CD14-positive monocyte (primary cell): ENCODE results near the gene TBCD. TPM values are rescaled to one million over a fixed set of nuclear protein-coding genes. Genes with fewer than 3 reads are reported as not detected.
"Not testable (repeated sequence)": the region's sequence is repeated elsewhere in the genome, so short reads cannot be mapped to it uniquely, and the experiment has no call there.

Experiments used
- DNase-seq, 3 donors: peaks; one replicate each; pipeline ENCODE4 v3.0.0-alpha.2; 2011 to 2022
- H2AFZ ChIP-seq: 2 replicates; pipeline ENCODE4 v1.6.0; 2012; ENCODE audit warnings: mild to moderate bottlenecking, low read depth, low read length, inconsistent platforms; ENCODE audit not compliant: insufficient read depth, poor library complexity, severe bottlenecking
- H3K27ac ChIP-seq, 2 donors: 1 replicate in 1 of 2; 2 replicates in 1 of 2; pipeline ENCODE4 v1.5.1; 2012 to 2013; ENCODE audit warnings: low read length in 2 of 2, control low read depth in 1 of 2, inconsistent platforms in 1 of 2, low read depth in 1 of 2, mild to moderate bottlenecking in 1 of 2
- H3K27me3 ChIP-seq, 2 donors: one replicate each; pipeline versions ENCODE4 v1.6.0 to v1.6.1; 2011 to 2013; ENCODE audit warnings: low read length in 2 of 2; ENCODE audit not compliant: control insufficient read depth in 2 of 2, insufficient read depth in 2 of 2
- H3K36me3 ChIP-seq, 2 donors: replicated peaks in 1 of 2; 1 replicate in 1 of 2; 2 replicates in 1 of 2; pipeline versions ENCODE4 v1.5.1 to v1.6.1; 2012 to 2013; ENCODE audit warnings: low read length in 2 of 2, control low read depth in 1 of 2, inconsistent platforms in 1 of 2, mild to moderate bottlenecking in 1 of 2; ENCODE audit not compliant: insufficient read depth in 2 of 2, control insufficient read depth in 1 of 2
- H3K4me1 ChIP-seq, 2 donors: 1 replicate in 1 of 2; 2 replicates in 1 of 2; pipeline versions ENCODE4 v1.5.1 to v1.6.1; 2012 to 2013; ENCODE audit warnings: low read length in 2 of 2, control low read depth in 1 of 2, inconsistent platforms in 1 of 2, mild to moderate bottlenecking in 1 of 2, moderate library complexity in 1 of 2; ENCODE audit not compliant: insufficient read depth in 2 of 2, control insufficient read depth in 1 of 2
- H3K4me2 ChIP-seq: replicated peaks from 2 replicates; pipeline ENCODE3; 2012; ENCODE audit warnings: low read length, moderate library complexity, mild to moderate bottlenecking; ENCODE audit not compliant: poor library complexity, severe bottlenecking; ENCODE audit errors: extremely low read depth
- H3K4me3 ChIP-seq, 3 experiments: fragments of 200-600 bp in 1 of 3; sonication (generic) in 1 of 3; replicated peaks in 1 of 3; 1 replicate in 2 of 3; 2 replicates in 1 of 3; pipeline ENCODE4 v1.5.1; 2011 to 2013; ENCODE audit warnings: low read length in 3 of 3, mild to moderate bottlenecking in 3 of 3, control low read depth in 2 of 3, low read depth in 2 of 3, inconsistent platforms in 1 of 3, moderate library complexity in 1 of 3
- H3K79me2 ChIP-seq: 2 replicates; pipeline ENCODE4 v1.6.0; 2012; ENCODE audit warnings: mild to moderate bottlenecking, control low read depth, inconsistent platforms, low read length, moderate library complexity; ENCODE audit not compliant: insufficient read depth
- H3K9ac ChIP-seq: 2 replicates; pipeline ENCODE4 v1.6.0; 2017; ENCODE audit warnings: low read length, mild to moderate bottlenecking; ENCODE audit not compliant: insufficient read depth, poor library complexity, severe bottlenecking
- H3K9me3 ChIP-seq, 2 donors: replicated peaks in 1 of 2; 1 replicate in 1 of 2; 2 replicates in 1 of 2; pipeline versions ENCODE4 v1.5.1 to v1.6.1; 2012 to 2013; ENCODE audit warnings: low read length in 2 of 2, control low read depth in 1 of 2; ENCODE audit not compliant: control insufficient read depth in 1 of 2, insufficient read depth in 1 of 2
- H4K20me1 ChIP-seq: 2 replicates; pipeline ENCODE4 v1.6.0; 2012; ENCODE audit warnings: mild to moderate bottlenecking, low read length, control low read depth, moderate library complexity; ENCODE audit not compliant: insufficient read depth
- H3K27ac Mint-ChIP-seq, 7 donors: one replicate each; pipeline ENCODE4 v1.8.0; 2020; ENCODE audit warnings: mild to moderate bottlenecking in 7 of 7, mixed read lengths in 7 of 7, moderate library complexity in 6 of 7, inconsistent platforms in 2 of 7
- H3K27me3 Mint-ChIP-seq, 3 donors: one replicate each; pipeline ENCODE4 v1.8.0; 2021 to 2022; ENCODE audit warnings: low read depth in 3 of 3, mild to moderate bottlenecking in 3 of 3, mixed read lengths in 3 of 3, moderate library complexity in 3 of 3, inconsistent platforms in 1 of 3
- H3K36me3 Mint-ChIP-seq, 2 donors: one replicate each; pipeline ENCODE4 v1.8.0; 2020; ENCODE audit warnings: mixed read lengths in 2 of 2, inconsistent platforms in 1 of 2, mild to moderate bottlenecking in 1 of 2
- H3K4me1 Mint-ChIP-seq: one replicate; pipeline ENCODE4 v1.8.0; 2020; ENCODE audit warnings: mild to moderate bottlenecking, mixed read lengths
- H3K4me3 Mint-ChIP-seq, 2 donors: one replicate each; pipeline ENCODE4 v1.8.0; 2020; ENCODE audit warnings: mild to moderate bottlenecking in 2 of 2, mixed read lengths in 2 of 2, moderate library complexity in 1 of 2
- H3K9me3 Mint-ChIP-seq, 7 donors: one replicate each; pipeline ENCODE4 v1.8.0; 2020 to 2022; ENCODE audit warnings: mixed read lengths in 7 of 7, mild to moderate bottlenecking in 6 of 7, moderate library complexity in 6 of 7, inconsistent platforms in 2 of 7
- WGBS: methylation state at CpG from one replicate; pipeline ENCODE4 v1.1.5; 2013; ENCODE audit warnings: missing lambda C conversion rate; ENCODE audit not compliant: insufficient coverage; 5-methylcytosine and 5-hydroxymethylcytosine counted together
- intact Hi-C, 2 donors: fragments of 100-400 bp; cut with micrococcal nuclease; formaldehyde crosslinking; loops; one replicate each; pipeline versions ENCODE4 v1.15.0 to v1.15.1; 2023
- polyA plus RNA-seq, 3 donors: library from polyadenylated mRNA; depleted of rRNA in 1 of 3; unstranded in 2 of 3; stranded (reverse) in 1 of 3; fragments of 300-500 nt in 2 of 3; fragments of >200 nt in 1 of 3; fragmentation: Illumina TruSeq in 2 of 3; gene quantifications; 1 replicate in 2 of 3; 2 replicates in 1 of 3; pipeline ENCODE4 v1.2.3, GENCODE V29; 2012 to 2021
- TF ChIP-seq, protein P1 (sequence below): fragments of 200-600 bp; IDR thresholded peaks from one replicate; pipeline ENCODE4 v1.8.0; 2022; ENCODE audit warnings: antibody characterized with exemption, mild to moderate bottlenecking

TBCD gene
- polyA plus RNA-seq, 3 donors: 54.7 to 74.0 (median 66.6) TPM

DNA sequence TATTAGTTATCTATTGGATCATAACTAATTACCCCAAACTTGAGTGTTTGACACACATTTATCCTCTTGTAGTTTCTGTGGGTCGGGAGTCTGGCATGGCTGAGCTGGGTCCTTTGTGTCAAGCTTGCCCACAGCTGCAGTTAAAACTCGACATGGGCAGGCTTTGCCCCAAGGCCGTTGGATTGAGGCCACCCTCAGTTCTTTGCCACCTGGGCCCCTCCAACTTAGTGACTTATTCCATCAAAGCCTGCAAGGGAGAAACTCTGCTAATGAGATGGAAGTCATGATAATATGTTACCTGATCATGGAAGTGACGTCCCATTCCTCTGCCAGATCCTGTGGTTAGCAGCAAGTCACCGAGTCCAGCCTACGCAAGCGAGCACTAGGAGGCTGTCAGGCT lies 17.2 kb downstream of the TBCD start:
- H3K4me1 Mint-ChIP-seq: peaks cover 3% of the 10 kb centered on the region
- peaks cover 20 to 55% of the 10 kb centered on the region in 2 donors for H3K36me3 ChIP-seq
- no peak overlapping the region for H2AFZ ChIP-seq
- WGBS: 100% methylated on average over 5 of the region's 7 CpGs
- H3K4me1 ChIP-seq: no peaks in the 10 kb centered on the region
- H3K36me3 Mint-ChIP-seq: peaks cover 53 to 80% of the 10 kb centered on the region in 2 donors
- peaks cover 0 to 3% (median 0%) of the 10 kb centered on the region in 3 donors for H3K27me3 Mint-ChIP-seq
- no peak overlapping the region for H3K4me3 Mint-ChIP-seq
- H3K27ac ChIP-seq: no peak overlapping the region
- intact Hi-C loops: no loop called here
- H3K27ac Mint-ChIP-seq: no peak overlapping the region
- no peak overlapping the region for H3K4me2 ChIP-seq
- H3K4me3 ChIP-seq: no peak overlapping the region
- no peak overlapping the region for H3K9ac ChIP-seq
- H3K79me2 ChIP-seq: no peaks in the 10 kb centered on the region
- H3K27me3 ChIP-seq: no peaks in the 10 kb centered on the region
- H4K20me1 ChIP-seq: no peaks in the 10 kb centered on the region
- no peaks in the 10 kb centered on the region for H3K9me3 ChIP-seq
- peaks cover 0 to 6% (median 0%) of the 10 kb centered on the region in 7 donors for H3K9me3 Mint-ChIP-seq
- TF ChIP-seq, protein P1, sequence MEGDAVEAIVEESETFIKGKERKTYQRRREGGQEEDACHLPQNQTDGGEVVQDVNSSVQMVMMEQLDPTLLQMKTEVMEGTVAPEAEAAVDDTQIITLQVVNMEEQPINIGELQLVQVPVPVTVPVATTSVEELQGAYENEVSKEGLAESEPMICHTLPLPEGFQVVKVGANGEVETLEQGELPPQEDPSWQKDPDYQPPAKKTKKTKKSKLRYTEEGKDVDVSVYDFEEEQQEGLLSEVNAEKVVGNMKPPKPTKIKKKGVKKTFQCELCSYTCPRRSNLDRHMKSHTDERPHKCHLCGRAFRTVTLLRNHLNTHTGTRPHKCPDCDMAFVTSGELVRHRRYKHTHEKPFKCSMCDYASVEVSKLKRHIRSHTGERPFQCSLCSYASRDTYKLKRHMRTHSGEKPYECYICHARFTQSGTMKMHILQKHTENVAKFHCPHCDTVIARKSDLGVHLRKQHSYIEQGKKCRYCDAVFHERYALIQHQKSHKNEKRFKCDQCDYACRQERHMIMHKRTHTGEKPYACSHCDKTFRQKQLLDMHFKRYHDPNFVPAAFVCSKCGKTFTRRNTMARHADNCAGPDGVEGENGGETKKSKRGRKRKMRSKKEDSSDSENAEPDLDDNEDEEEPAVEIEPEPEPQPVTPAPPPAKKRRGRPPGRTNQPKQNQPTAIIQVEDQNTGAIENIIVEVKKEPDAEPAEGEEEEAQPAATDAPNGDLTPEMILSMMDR: no peak
- DNase-seq: no peak

DNA sequence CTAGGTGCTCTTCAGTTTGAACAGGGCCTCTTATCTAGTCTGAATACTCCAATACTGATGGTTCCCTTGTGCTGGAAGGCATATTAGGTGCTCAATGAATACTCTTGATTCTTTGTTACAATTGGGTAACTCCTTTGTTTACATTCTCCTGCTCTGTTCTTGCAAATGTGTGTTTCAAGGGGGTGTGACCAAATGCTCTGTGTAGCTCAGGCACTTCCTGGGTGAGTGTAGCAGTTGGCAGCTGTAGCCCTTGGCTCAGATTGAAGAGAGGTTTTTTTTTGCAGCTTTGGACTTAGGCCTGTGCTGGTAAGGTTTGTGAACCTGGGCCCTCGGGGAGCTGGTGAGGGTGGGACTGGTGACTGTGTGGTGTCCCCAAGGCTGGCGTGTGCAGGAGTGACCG lies 20.2 kb downstream of the TBCD start:
- no peak overlapping the region for H3K4me2 ChIP-seq
- no peaks in the 10 kb centered on the region for H4K20me1 ChIP-seq
- WGBS: 96% methylated on average over 3 of the region's 3 CpGs
- no peak overlapping the region for H3K4me3 Mint-ChIP-seq
- no peaks in the 10 kb centered on the region for H3K9me3 ChIP-seq
- H3K36me3 Mint-ChIP-seq: peaks cover 42 to 75% of the 10 kb centered on the region in 2 donors
- no peak for DNase-seq
- peaks cover 0 to 3% (median 0%) of the 10 kb centered on the region in 3 donors for H3K27me3 Mint-ChIP-seq
- H3K4me1 ChIP-seq: peaks cover 0 to 5% of the 10 kb centered on the region in 2 donors
- no peak overlapping the region for H2AFZ ChIP-seq
- peaks cover 18 to 45% of the 10 kb centered on the region in 2 donors for H3K36me3 ChIP-seq
- H3K79me2 ChIP-seq: no peaks in the 10 kb centered on the region
- TF ChIP-seq, protein P1: no peak
- H3K9me3 Mint-ChIP-seq: peaks cover 0 to 6% (median 0%) of the 10 kb centered on the region in 7 donors
- H3K27me3 ChIP-seq: no peaks in the 10 kb centered on the region
- H3K4me1 Mint-ChIP-seq: peaks cover 7% of the 10 kb centered on the region
- H3K27ac ChIP-seq: no peak overlapping the region
- no peak overlapping the region for H3K4me3 ChIP-seq
- no peak overlapping the region for H3K9ac ChIP-seq
- intact Hi-C loops: loop anchor here (5.0 to 10.0 kb wide), 2 partner anchors 105 to 417 kb away; partner anchors contain the start of gene TEX19 (in 1 of the 2)
- H3K27ac Mint-ChIP-seq: no peak overlapping the region

DNA sequence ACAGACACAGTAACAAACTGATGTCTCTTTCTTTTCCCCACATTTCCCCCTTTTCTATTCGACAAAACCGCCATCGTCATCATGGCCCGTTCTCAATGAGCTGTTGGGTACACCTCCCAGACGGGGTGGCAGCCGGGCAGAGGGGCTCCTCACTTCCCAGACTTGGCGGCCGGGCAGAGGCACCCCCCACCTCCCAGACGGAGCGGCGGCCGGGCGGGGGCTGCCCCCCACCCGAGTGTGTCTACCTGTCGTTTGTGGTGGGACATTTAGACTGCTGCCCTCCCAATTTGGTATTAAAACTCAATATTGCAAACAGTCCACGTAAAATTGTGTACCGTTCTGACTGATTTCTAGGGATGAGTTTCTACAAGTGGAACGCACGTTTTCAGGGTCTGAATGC lies 22.6 kb downstream of the TBCD start:
- intact Hi-C loops: loop anchor here (5.0 to 10.0 kb wide), 2 partner anchors 107 to 420 kb away; partner anchors contain the start of gene TEX19 (in 1 of the 2)
- not testable (repeated sequence) for H3K4me3 ChIP-seq, DNase-seq

More for the DNA sequence above, 22.6 kb downstream of the TBCD start:
- not testable (repeated sequence) for H3K79me2 ChIP-seq, H3K27me3 Mint-ChIP-seq, H4K20me1 ChIP-seq, H3K9me3 ChIP-seq, H2AFZ ChIP-seq, H3K4me2 ChIP-seq, H3K9me3 Mint-ChIP-seq, H3K27ac Mint-ChIP-seq, H3K27ac ChIP-seq, H3K4me1 Mint-ChIP-seq, H3K4me3 Mint-ChIP-seq, H3K27me3 ChIP-seq, H3K4me1 ChIP-seq, H3K9ac ChIP-seq
- peaks cover 4 to 27% of the 10 kb centered on the region in 2 donors for H3K36me3 ChIP-seq
- WGBS: 84% methylated on average over 7 of the region's 19 CpGs
- H3K36me3 Mint-ChIP-seq: peaks cover 29 to 60% of the 10 kb centered on the region in 2 donors
